Erythroblast (primary cell): Measurements from ENCODE around the gene TMEM44.

ENCODE experiments used
- GATA1 ChIP-seq: IDR thresholded peaks from 2 replicates; pipeline ENCODE4 v1.6.1; 2011; ENCODE audit warnings: low read depth, mild to moderate bottlenecking, control low read depth, low read length, moderate library complexity
- POLR2A ChIP-seq: IDR thresholded peaks from 2 replicates; pipeline ENCODE4 v1.6.1; 2011; ENCODE audit warnings: mild to moderate bottlenecking, low read length

- TF ChIP-seq POLR2A (no peak), GATA1 (no peak)
Observed at GRCh38 chr3:194672876-194673275, 39.7 kb upstream of the TMEM44 start.
